CD4-positive, alpha-beta T cell treated with Interleukin-10 for 1 hour (primary cell): ENCODE data around the gene SNF8.

Experiments
- DNase-seq: peaks from one replicate; pipeline ENCODE4 v3.0.0-alpha.2; 2020

SNF8 gene

GRCh38 chr17:48883171-48883570 is 61.5 kb downstream of the SNF8 start:
- DNase-seq, result no peak

DNA sequence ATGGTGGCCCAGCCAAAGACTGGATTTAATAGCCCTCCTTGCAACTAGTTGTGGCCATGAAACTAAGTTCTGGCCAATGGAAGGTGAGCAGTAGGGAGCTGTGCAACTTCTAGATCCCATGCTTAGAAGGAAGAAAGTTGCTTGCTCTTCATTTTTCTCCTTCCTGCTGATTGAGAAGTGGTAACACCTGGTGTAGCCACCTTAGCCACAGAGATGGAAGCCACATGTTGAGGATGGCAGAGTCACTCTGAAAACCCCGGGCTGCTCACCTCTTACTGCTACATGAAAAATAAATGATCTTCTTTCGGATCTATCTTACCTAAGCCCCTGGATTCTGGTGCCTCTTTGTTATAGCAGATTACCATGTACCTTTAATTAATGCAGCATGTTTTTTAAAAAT is 62.4 kb downstream of the SNF8 start:
- no peak for DNase-seq
